Loucy (cell line): ENCODE results near the gene PCYT1A.
"Not testable (repeated sequence)": the region's sequence is repeated elsewhere in the genome, so short reads cannot be mapped to it uniquely, and the experiment has no call there.

Experiments used
- CTCF ChIP-seq: fragments of 200-600 bp; sonication (generic); conservative IDR thresholded peaks from 2 replicates; pipeline ENCODE4 v1.5.1; 2014; ENCODE audit warnings: mild to moderate bottlenecking, antibody characterized with exemption, low read length
- EZH2phosphoT487 ChIP-seq: fragments of 200-600 bp; IDR thresholded peaks from 2 replicates; pipeline ENCODE4 v1.6.1; 2018; ENCODE audit warnings: antibody characterized with exemption, mild to moderate bottlenecking, moderate library complexity, borderline replicate concordance

GRCh38 chr3:196302960-196303359 is 15.4 kb upstream of the PCYT1A start:
- TF ChIP-seq CTCF, EZH2phosphoT487: not testable (repeated sequence)
